ENCODE data around the gene TMEM156.

Gene TMEM156

DNA sequence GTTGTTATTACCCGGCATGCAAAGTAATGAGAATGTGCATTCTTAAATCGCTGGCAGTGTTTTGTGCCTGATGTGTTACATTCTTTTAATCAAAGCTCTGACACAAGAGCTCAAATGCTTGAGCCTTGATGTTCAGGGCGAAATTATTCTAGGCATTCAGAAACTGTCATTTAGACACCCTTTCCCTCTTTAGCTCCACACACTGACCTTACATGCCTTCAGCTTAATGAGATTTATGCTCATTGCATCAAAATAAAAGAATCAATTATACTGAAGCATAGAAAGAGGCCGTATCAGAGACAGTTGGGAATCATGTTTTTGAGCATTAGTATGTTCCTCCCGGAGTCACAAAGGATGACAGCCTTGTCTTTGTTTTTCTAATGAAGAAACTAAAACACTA lies 107.9 kb downstream of the TMEM156 start:
- DNase-seq (ENCODE audit: low spot score) = no peak

- no peak for DNase-seq (ENCODE audit: low spot score)
Observed at GRCh38 chr4:38923746-38924145, 108.5 kb downstream of the TMEM156 start.

GRCh38 chr4:38921151-38921550 lies 111.1 kb downstream of the TMEM156 start:
- DNase-seq (ENCODE audit: low spot score) = no peak

DNA sequence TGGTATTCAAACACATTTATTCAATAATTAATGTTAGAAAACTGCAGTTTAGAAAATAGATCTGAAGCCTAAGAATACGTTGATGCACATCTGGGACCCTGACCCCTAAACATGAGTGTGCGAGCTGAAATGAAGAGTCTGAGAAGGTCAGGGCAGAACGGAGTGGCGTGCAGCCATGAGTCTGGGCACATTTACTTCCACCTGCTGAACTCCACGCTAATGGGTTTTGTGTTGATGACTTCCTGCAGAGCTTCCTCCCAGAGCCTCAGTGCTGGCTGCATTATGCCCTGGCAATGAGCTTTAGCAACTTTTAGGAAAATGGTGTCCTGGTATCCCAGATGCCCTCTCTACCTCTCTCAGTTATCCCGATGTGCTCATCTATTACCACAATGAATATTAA lies 111.5 kb downstream of the TMEM156 start:
- DNase-seq (ENCODE audit: low spot score) = no peak

DNA sequence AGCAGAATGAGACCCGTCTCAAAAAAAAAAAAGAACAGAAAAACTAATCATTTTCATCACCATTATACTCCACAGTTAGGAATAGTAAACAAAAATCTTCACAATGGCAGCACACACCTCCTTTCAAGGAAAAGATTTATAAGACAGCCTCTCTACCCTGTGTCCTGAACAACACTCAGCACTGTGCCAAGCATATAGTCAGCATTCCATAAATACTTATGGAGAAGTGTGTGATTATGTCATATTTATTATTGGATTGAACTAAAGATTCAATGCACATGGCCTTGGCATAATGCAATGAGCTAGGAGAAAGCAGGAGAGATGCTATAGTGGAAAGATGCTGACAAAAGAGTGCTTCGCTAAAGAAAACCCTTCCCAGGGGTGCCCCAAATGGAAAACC lies 112.0 kb downstream of the TMEM156 start:
- DNase-seq (ENCODE audit: low spot score) = no peak

DNA sequence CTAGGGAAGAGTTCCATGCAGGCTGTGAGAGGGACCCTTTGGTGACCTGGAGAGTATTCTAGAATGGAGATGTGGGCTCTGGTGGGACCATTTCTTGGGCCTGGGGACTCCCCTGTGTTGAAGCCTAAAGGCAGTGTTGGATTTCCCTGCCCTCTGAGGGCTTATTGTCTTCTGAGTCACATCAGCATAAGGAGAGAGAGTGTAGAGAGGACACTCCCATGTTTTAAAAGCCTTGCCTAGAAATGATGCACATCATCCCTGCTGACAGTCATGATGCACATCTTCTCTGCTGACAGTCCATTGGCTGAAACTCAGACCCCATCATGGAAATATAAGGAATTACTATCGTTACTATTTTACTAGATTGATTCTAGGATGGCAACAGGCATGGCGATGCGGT lies 112.7 kb downstream of the TMEM156 start:
- DNase-seq (ENCODE audit: low spot score) = no peak

DNA sequence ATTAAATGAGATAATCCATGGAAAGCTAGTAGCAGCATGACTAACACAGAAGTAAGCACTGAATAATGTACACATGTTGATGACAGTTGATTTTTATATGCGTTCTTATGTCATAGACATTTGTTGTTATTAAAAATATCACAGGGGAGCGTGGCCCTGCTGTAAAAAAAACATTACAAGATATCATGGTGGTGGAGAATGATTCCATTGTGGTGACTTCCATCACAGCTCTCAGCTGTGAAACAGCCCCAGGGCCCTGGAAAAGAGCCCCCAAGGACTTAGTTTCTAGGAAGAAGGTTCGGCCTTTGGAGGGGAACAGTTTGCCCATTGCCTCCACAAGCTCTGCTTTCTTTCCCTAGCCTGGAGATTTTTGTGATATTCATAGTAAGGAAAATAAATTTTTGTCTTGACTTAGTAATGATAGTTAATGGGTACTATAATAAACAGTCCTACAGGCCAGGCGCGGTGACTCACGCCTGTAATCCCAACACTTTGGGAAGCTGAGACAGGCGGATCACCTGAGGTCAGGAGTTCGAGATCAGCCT lies 114.7 kb downstream of the TMEM156 start:
- no peak for DNase-seq (ENCODE audit: low spot score)
